GM13977 (cell line): ENCODE data around the gene ACOX2.
A peak's percentile ranks its signal among the peaks of the same experiment; 100 is the strongest.

Experiments
- DNase-seq: peaks from one replicate; pipeline ENCODE4 v3.0.0; 2012; ENCODE audit warnings: low spot score
- in situ Hi-C: fragments of 300-500 bp; cut with MboI; formaldehyde crosslinking; loops from one replicate; pipeline ENCODE4 v1.12.0; 2022; ENCODE audit warnings: low sequenced_read_pairs, low pct_unique_long_range_greater_than_20kb, mixed read lengths, inconsistent platforms; ENCODE audit not compliant: unreplicated experiment
- TF ChIP-seq, protein P1 (sequence below): IDR thresholded peaks from 2 replicates; pipeline ENCODE4 v1.5.1; 2012; ENCODE audit warnings: mild to moderate bottlenecking, control low read depth; ENCODE audit not compliant: insufficient read depth; ENCODE audit errors: extremely low read depth, missing control alignments

ACOX2 gene

DNA sequence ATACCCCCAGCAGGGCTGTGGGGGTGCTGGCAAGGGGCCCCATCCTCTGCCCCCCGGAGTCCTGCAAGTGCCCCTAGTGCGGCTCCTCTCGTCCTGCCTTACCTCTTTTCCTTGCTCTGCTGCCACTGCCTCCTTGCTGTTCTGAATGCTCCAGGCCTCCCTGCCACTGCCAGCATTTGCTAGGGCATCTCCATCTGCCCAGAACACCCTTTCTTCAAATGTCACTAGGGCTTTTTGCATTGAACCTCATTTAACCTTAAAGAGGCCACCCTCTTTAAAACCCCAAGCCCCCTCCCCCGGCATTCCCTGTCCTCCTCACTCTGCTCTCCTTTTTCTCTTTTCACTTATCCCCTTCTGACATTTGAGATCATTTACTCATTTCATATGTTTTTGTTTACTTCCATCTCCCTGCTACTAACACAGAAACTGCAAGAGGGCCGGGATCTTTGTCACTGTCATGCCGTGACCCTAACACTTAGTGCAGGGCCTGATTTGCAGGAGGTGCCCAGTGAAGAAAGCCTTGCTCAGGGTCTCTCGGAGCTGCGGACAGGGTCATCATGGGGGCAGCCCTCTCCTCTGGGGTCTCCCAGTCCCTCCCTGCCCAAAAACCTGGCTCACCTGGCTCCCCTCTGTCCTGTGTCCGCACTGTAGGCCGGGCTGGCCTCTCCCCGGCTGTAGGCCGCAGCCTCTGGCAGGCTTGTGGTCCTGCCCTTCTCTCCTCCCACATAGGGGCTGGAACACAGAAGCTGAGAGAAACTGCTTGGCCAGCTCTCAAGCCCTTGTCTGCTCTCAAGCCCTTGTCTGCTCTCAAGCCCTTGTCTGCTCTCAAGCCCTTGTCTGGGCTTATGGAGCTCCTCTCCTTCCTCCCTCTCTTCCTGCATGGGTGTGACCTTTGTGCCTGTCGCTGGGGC is at the start of gene ACOX2:
Gene ACOX2, minus strand, starts transcription at position 690 of the 911 bp plus-strand sequence. CDS start 2,084 bp downstream, outside the sequence.
- TF ChIP-seq, protein P1, sequence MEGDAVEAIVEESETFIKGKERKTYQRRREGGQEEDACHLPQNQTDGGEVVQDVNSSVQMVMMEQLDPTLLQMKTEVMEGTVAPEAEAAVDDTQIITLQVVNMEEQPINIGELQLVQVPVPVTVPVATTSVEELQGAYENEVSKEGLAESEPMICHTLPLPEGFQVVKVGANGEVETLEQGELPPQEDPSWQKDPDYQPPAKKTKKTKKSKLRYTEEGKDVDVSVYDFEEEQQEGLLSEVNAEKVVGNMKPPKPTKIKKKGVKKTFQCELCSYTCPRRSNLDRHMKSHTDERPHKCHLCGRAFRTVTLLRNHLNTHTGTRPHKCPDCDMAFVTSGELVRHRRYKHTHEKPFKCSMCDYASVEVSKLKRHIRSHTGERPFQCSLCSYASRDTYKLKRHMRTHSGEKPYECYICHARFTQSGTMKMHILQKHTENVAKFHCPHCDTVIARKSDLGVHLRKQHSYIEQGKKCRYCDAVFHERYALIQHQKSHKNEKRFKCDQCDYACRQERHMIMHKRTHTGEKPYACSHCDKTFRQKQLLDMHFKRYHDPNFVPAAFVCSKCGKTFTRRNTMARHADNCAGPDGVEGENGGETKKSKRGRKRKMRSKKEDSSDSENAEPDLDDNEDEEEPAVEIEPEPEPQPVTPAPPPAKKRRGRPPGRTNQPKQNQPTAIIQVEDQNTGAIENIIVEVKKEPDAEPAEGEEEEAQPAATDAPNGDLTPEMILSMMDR: no peak
- in situ Hi-C loops: no loop called here
- DNase-seq: no peak

DNA sequence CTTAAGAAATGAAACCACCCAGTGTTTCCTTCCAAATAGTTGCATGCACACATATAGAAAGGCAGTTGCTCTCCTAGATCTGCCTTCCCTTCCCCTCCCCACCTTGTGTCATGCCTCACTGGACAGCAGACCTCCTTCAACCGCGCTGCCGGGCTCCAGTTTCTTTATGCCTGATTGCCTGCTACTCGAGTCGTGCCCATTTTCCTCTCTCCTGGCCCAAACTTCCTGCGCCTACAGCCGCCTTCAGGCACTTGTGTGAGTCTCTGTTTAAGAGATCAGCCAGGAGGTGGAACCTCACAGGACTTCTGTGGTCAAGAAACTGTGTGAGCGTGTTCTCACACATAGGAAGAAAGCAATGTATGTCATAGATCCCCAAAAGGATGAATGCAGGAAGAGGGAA is 49.0 kb upstream of the ACOX2 start:
- DNase-seq: peak; percentile 66
- TF ChIP-seq, protein P1: no peak
- in situ Hi-C loops: no loop called here

DNA sequence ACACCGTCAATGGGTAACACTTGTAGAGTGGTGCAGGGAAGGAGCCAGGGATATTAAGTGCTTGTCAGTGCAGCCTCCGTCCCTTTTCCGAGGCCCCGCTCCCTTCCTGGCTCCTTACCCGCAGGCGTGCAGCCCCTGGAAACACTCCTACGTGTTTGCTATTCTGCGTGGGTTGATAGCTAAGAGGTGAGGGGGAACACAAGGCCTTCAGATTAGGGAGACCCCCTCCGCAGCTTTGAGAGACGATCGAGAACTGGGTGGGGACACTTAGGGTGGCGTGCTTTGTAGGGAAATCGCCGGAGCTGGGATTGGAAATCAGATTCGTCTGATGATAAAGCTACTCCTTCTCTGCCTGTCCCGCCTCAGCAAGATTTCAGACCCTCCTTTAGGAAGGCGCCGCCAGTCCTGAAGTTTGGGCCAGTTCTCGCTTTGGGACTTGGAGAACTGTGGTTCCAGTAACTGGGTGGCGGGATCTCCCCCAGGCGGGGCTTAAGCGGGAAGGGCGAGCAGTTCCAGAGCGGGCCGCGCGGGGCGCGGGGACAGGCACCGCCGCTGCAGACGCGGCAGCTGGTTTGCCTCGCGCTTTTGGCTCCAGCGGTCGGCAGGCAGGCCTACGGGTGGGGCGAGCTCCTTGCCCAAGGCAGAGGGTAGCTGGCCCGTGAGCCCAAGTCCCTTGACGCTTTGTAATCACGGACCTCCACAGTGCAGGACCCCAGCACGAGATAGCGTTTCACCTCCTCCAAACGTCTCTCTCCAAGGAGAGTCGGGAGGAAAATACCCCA is 48.2 kb upstream of the ACOX2 start:
- TF ChIP-seq, protein P1: peak; percentile 39
- DNase-seq: peak; percentile 86
- in situ Hi-C loops: no loop called here

DNA sequence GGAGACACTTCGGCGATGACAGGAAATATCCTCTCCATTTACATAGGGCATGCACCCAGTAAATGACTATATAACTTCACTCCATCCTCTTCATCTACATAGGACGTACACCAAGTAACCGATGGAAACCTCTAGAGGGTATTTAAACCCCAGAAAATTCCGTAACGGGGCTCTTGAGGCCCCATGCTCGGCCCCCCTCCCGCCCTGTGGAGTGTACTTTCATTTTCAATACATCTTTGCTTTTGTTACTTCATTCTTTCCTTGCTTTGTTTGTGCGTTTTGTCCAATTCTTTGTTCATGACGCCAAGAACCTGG is 47.7 kb upstream of the ACOX2 start:
- TF ChIP-seq, protein P1: no peak
- in situ Hi-C loops: no loop called here
- no peak for DNase-seq

DNA sequence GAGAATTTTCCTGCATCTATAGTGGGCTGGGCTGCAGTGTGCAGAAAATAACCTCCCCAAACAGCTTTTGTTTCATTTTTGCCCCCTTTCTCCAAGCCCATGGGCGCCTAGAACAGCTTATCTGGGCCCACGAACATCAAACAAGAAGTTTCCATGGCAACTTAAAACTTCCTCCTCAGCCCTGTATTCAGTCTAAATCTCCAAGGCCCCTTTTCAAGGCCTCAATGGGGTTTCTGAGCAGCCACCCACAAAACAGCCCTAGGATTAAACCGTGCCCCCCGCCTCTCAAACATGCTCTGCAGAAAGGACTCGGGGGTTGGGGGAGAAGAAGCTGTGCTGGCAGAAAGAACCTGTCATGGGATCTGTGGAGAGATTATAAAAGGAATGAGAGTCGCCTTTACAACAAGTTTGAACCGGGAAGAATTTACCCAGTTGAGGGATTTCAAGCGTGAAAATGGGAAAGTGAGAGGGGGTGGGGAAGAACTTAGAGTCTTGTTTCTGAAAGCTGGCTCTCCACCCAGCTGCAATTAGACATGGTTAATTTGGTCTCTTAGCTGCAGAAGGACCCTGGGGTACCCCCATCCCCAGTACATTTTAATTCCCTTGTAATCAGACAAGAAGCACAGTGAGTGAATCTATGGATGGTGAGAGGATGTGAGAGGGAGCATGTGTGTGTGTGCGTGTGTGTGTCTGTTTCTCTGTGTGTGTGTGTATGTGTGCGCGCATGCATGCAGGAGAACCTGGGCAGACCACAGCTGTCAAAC is 44.5 kb upstream of the ACOX2 start:
- TF ChIP-seq, protein P1: no peak
- in situ Hi-C loops: no loop called here
- no peak for DNase-seq

DNA sequence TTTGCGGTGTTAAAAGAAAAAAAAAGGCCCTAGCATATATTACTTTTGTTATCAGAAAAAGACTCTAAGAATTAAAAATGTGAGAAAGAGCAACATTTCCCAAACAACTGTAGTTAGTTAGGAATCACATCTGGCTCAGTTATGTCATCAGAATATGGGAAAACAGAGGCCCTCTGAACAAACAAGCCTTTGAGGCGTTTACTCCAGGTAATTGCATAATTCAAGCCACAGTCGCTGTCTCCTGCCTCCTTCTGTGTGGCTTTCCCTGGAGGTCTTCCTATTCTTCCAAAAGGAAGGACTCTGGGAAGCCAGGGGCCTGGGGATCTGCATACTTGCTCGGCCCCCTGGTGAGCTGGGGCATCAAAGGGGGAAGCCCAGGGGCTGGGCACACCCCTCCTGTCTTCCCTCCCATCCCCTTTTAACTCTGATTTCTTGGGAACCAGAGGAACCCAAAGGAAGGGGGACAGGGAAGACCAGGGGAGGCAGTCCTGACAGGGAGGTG is 43.9 kb upstream of the ACOX2 start:
- TF ChIP-seq, protein P1: no peak
- in situ Hi-C loops: no loop called here
- no peak for DNase-seq
